Tibial artery (tissue), 4 donors: ENCODE measurements around the gene EPHB2.

Experiments used
- DNase-seq, 2 donors: peaks; one replicate each; pipeline ENCODE4 v3.0.0-alpha.2; 2019
- H3K27ac ChIP-seq, 2 donors: fragments of 200-600 bp; sonication (generic) in 1 of 2; 1 replicate in 1 of 2; 2 replicates in 1 of 2; pipeline ENCODE4 v1.5.1; 2018 to 2019; ENCODE audit warnings: mild to moderate bottlenecking in 1 of 2
- H3K27me3 ChIP-seq, 2 donors: fragments of 200-600 bp; sonication (generic) in 1 of 2; one replicate each; pipeline versions ENCODE4 v1.5.1 to v1.6.0; 2016 to 2019
- H3K36me3 ChIP-seq, 3 donors: fragments of 200-600 bp; sonication (generic) in 2 of 3; one replicate each; pipeline ENCODE4 v1.5.1; 2016 to 2019; ENCODE audit warnings: mild to moderate bottlenecking in 2 of 3
- H3K4me1 ChIP-seq, 4 donors: fragments of 200-600 bp; sonication (generic) in 2 of 4; 1 replicate in 3 of 4; 2 replicates in 1 of 4; pipeline ENCODE4 v1.5.1; 2016 to 2019
- H3K4me3 ChIP-seq, 2 donors: fragments of 200-600 bp; sonication (generic) in 1 of 2; 1 replicate in 1 of 2; 2 replicates in 1 of 2; pipeline ENCODE4 v1.5.1; 2018 to 2019; ENCODE audit warnings: mild to moderate bottlenecking in 2 of 2
- H3K9me3 ChIP-seq, 3 donors: fragments of 200-600 bp; sonication (generic) in 1 of 3; one replicate each; pipeline ENCODE4 v1.5.1; 2016 to 2019
- intact Hi-C: fragments of 100-400 bp; cut with DNase I; formaldehyde crosslinking; loops from one replicate; pipeline ENCODE4 v1.15.0; 2023; ENCODE audit warnings: low total_unique reads
- TF ChIP-seq, protein P1 (sequence below), 2 experiments: fragments of 200-600 bp in 1 of 2; fragments of 450-650 bp in 1 of 2; IDR thresholded peaks; one replicate each; pipeline ENCODE4 v1.5.1; 2017 to 2019; ENCODE audit warnings: antibody characterized with exemption in 2 of 2, mild to moderate bottlenecking in 1 of 2, moderate library complexity in 1 of 2

Gene EPHB2

DNA sequence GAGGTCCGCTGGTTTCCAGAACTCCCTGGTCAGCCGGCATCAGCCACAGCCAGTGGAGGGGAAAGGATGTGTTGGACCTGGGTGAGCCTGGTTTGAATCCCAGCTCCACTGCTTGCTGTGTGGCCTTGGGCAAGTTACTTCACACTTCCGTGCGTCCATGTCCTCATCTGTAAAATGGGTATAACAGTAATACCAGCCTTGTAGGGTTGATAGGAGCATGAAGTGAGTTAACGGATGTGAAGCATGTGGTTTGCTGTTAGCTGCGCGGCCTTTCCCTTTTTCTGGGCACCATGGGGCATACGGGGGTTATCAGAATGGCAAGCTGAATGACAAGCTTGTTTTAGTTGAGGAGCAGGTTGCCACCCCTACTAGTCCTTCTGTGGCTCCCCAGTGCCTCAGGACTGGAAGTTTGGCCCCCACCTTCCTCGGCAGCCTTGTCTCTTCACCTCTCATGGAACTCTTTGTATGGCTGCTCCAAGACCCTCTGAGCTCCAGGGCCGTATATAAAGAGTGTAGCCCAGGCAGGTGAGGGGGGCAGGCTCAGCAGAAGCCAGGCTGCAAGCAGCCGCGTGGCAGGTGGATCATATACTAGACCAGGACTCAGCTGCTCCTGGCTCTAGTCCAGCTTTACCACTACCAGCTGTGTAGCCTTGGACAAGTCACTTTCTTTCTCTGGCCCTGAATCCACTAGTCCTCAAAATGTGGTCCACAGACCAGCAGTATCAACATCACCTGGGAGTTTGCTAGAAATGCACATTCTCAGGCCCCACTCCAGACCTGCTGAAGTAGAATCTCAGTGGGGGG, 166.7 kb downstream of the EPHB2 start:
- Histone ChIP-seq H3K9me3 (no peaks in the 10 kb centered on the region), H3K36me3 (no peaks in the 10 kb centered on the region), H3K27me3 (peaks cover 0 to 33% of the 10 kb centered on the region in 2 donors), H3K4me3 (no peak overlapping the region), H3K27ac (no peak overlapping the region), H3K4me1 (no peaks in the 10 kb centered on the region)
- no peak for DNase-seq
- TF ChIP-seq, protein P1, sequence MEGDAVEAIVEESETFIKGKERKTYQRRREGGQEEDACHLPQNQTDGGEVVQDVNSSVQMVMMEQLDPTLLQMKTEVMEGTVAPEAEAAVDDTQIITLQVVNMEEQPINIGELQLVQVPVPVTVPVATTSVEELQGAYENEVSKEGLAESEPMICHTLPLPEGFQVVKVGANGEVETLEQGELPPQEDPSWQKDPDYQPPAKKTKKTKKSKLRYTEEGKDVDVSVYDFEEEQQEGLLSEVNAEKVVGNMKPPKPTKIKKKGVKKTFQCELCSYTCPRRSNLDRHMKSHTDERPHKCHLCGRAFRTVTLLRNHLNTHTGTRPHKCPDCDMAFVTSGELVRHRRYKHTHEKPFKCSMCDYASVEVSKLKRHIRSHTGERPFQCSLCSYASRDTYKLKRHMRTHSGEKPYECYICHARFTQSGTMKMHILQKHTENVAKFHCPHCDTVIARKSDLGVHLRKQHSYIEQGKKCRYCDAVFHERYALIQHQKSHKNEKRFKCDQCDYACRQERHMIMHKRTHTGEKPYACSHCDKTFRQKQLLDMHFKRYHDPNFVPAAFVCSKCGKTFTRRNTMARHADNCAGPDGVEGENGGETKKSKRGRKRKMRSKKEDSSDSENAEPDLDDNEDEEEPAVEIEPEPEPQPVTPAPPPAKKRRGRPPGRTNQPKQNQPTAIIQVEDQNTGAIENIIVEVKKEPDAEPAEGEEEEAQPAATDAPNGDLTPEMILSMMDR (IDR thresholded peaks at IDR 0.05), result no peak
- intact Hi-C loops, result no loop called here

DNA sequence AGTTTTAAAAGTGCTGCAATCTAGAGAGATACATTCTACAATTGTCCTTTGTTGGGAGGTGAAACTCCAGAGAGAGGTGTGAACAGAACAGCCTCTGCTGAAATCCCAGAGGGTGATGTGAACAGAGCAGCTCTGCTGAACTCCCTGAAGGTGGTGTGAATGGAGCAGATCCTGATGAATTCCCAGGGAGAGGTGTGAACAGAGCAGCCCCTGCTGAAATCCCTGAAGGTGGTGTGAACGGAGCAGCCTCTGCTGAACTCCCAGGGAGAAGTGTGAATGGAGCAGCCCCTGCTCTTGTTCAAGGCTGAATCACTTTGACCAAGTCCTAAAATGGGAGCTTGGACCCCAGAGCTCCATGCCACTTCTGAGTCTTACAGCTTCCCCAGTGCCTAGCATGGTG, 167.3 kb downstream of the EPHB2 start:
- TF ChIP-seq, protein P1 (IDR thresholded peaks at IDR 0.05), result no peak
- DNase-seq, result no peak
- no peaks in the 10 kb centered on the region for H3K36me3 ChIP-seq
- no peaks in the 10 kb centered on the region for H3K9me3 ChIP-seq
- H3K4me3 ChIP-seq, result no peak overlapping the region
- intact Hi-C loops, result no loop called here
- no peaks in the 10 kb centered on the region for H3K4me1 ChIP-seq
- H3K27ac ChIP-seq, result no peak overlapping the region
- H3K27me3 ChIP-seq, result peaks cover 0 to 36% of the 10 kb centered on the region in 2 donors

DNA sequence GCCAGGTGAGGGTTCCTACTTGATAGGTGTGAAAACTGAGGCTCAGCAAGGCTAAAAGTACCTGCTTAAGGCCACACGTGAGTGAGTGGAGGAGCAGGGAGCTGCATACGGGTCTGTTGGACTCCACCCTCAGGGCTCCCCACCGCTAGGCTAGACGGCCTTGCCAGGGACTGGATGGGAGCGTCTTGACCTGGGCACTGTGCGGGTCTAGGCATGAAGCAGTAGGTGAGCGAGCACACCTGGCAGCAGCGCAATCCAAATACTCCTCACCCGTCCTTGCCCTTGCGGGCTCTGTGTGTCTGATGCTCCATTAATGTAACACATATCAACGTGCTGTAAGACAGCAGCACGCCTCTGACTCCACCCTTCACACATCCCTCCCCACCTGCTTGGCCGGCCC, 168.0 kb downstream of the EPHB2 start:
- TF ChIP-seq, protein P1 (IDR thresholded peaks at IDR 0.05), result no peak
- no peaks in the 10 kb centered on the region for H3K4me1 ChIP-seq
- H3K9me3 ChIP-seq, result no peaks in the 10 kb centered on the region
- no peak overlapping the region for H3K4me3 ChIP-seq
- DNase-seq, result no peak
- intact Hi-C loops, result no loop called here
- no peaks in the 10 kb centered on the region for H3K36me3 ChIP-seq
- peaks cover 0 to 36% of the 10 kb centered on the region in 2 donors for H3K27me3 ChIP-seq
- H3K27ac ChIP-seq, result no peak overlapping the region

DNA sequence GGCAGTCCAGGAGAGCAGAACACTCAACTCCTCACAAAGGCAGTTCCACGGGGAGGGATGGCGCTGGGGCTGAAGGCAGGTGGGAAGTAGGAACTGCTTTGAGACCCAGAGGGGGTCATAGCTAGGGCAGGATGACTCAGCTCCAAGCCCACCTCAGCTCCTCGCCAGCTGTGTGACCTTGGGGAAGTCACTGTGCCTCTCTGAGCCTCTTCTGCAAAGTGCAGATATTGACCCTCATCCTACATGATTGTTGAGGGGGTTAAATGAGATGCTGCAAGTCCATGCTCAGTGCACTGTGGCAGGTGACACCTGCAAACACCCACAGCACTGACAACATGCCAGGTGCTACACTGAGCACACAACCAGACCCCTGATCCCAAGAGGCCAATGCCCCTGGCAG, 168.8 kb downstream of the EPHB2 start:
- intact Hi-C loops, result no loop called here

DNA sequence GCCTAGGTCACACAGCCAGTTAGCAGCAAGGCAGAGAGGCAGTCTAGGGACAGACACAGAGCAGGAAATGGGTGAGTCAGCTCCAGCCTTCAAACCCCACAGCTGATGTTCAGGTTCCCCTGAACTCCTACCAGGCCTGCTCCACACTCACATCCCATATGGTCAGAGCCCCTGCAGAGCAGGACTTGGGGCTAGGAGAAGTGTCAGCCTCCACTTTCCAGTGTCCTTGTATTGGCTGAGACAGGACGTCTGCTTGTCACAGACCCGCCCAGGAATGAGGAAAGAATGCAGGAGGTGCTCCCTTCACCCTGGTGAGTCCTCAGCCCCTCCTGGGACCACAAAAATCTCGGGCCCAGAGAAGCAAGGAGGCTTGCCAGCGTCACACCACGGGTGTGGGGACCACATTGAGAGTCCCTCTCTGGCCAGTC, 169.5 kb downstream of the EPHB2 start:
- intact Hi-C loops, result loop anchor here (10.0 kb wide), 1 partner anchor 175 kb away; no protein-coding TSS in a partner anchor
- H3K4me3 ChIP-seq, result no peak overlapping the region

More for the DNA sequence above, 168.8 kb downstream of the EPHB2 start:
- Histone ChIP-seq H3K4me3 (no peak overlapping the region), H3K27me3 (peaks cover 0 to 36% of the 10 kb centered on the region in 2 donors), H3K27ac (no peak overlapping the region), H3K4me1 (no peaks in the 10 kb centered on the region), H3K9me3 (no peaks in the 10 kb centered on the region), H3K36me3 (no peaks in the 10 kb centered on the region)
- TF ChIP-seq, protein P1 (IDR thresholded peaks at IDR 0.05), result no peak
- no peak for DNase-seq

More for the DNA sequence above, 169.5 kb downstream of the EPHB2 start:
- Histone ChIP-seq H3K27me3 (peaks cover 0 to 39% of the 10 kb centered on the region in 2 donors), H3K4me1 (no peaks in the 10 kb centered on the region), H3K9me3 (no peaks in the 10 kb centered on the region), H3K27ac (no peak overlapping the region), H3K36me3 (no peaks in the 10 kb centered on the region)
- no peak for DNase-seq
- TF ChIP-seq, protein P1 (IDR thresholded peaks at IDR 0.05), result no peak
